HepG2 (cell line): ENCODE measurements around the gene ELN. TPM values are rescaled to one million over a fixed set of nuclear protein-coding genes. Genes with fewer than 3 reads are reported as not detected.
A peak's percentile ranks its signal among the peaks of the same experiment; 100 is the strongest.

Experiments used
- HDAC2 ChIP-seq: sonication (generic); formaldehyde crosslinking; IDR thresholded peaks from 2 replicates; pipeline ENCODE4 v1.4.0; 2020; ENCODE audit warnings: missing genetic modification reagents
- PATZ1 ChIP-seq: sonication (generic); formaldehyde crosslinking; IDR thresholded peaks from 2 replicates; pipeline ENCODE4 v1.4.0; 2020; ENCODE audit warnings: missing genetic modification reagents
- RXRA ChIP-seq: sonication (generic); formaldehyde crosslinking; IDR thresholded peaks from 2 replicates; pipeline ENCODE4 v1.5.1; 2020; ENCODE audit warnings: missing genetic modification reagents
- SAP130 ChIP-seq: IDR thresholded peaks from 2 replicates; pipeline ENCODE4 v1.6.1; 2016; ENCODE audit warnings: low read depth
- SMARCC2 ChIP-seq: fragments of 450-650 bp; IDR thresholded peaks from 2 replicates; pipeline ENCODE4 v1.6.1; 2017; ENCODE audit warnings: antibody characterized with exemption, mild to moderate bottlenecking
- XRCC5 ChIP-seq: fragments of 200-400 bp; formaldehyde crosslinking; optimal IDR thresholded peaks from 2 replicates; pipeline ENCODE3; 2017; ENCODE audit warnings: mild to moderate bottlenecking, low read length
- ZNF263 ChIP-seq: sonication (generic); formaldehyde crosslinking; IDR thresholded peaks from 2 replicates; pipeline ENCODE4 v1.4.0; 2020; ENCODE audit warnings: missing genetic modification reagents
- ZNF597 ChIP-seq: sonication (generic); formaldehyde crosslinking; IDR thresholded peaks from 2 replicates; pipeline ENCODE4 v1.5.0; 2020; ENCODE audit warnings: missing genetic modification reagents
- ZNF687 ChIP-seq: sonication (generic); formaldehyde crosslinking; IDR thresholded peaks from 2 replicates; pipeline ENCODE4 v1.5.1; 2020; ENCODE audit warnings: mild to moderate bottlenecking, missing genetic modification reagents, moderate library complexity
- polyA plus RNA-seq, 8 experiments: library from polyadenylated mRNA; depleted of rRNA in 3 of 8; stranded (reverse) in 7 of 8; unstranded in 1 of 8; fragments of >200 nt; fragmentation: Illumina TruSeq in 4 of 8; extraction: Trizol in 4 of 8; gene quantifications; 2 replicates each; pipeline versions ENCODE4 v1.2.1 to v1.2.3, GENCODE V29; 2011 to 2016; ENCODE audit warnings: low read depth in 4 of 8, missing spikeins in 1 of 8, mixed read lengths in 1 of 8; ENCODE audit not compliant: insufficient read depth in 1 of 8
- total RNA-seq, 5 experiments: library from RNA; depleted of rRNA; stranded (reverse); fragments of >200 nt; fragmentation: Illumina TruSeq; extraction: Trizol; gene quantifications; 2 replicates each; pipeline ENCODE4 v1.2.3, GENCODE V29; 2016; ENCODE audit warnings: low read depth in 1 of 5

ELN gene
- total and polyA plus RNA-seq, 2 of the 13 experiments (the other 11 are each of a cell fraction or from before 2014, with no cell fraction given), result 0.15 to 0.37 TPM

DNA sequence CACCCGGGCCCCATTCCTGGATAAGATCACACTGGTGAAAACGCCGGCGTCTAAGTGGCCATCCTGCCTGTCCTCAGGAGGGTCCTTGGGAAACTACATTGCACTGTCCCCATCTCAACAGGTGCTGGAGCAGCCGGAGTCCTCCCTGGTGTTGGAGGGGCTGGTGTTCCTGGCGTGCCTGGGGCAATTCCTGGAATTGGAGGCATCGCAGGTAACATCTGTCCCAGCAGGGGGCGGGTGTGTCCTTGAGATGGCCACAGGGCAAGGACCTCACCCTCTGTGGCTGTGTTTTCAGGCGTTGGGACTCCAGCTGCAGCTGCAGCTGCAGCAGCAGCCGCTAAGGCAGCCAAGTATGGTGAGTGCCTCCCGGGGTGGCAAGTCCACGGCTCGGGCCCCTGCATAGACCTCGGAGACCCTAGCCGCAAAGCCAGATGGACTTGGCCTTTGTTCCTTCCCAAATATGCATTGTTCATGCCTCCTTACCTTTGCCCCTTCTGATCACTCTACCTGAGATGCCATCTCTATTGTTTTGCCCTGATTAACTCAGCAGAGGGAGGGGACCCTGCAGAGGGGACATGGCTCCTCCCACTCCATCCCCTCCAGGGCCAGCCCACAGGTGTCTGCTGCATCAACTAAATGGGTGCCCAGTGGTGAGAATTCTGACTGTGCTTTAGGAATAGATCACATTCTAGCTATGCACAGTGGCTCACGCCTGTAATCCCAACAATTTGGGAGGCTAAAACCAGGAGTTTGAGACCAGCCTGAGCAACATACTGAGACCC is 23.8 kb downstream of the ELN start (continued):
- TF ChIP-seq HDAC2 (CRISPR knock-in tag) (0 out of 2 replicates have a peak, but pooled peaks have one; percentile 13), XRCC5 (peak; percentile 66), ZNF687 (peak; percentile 24; the same call in 1 of the 2 replicates), RXRA (0 out of 2 replicates have a peak, but pooled peaks have one; percentile 22), SAP130 (CRISPR knock-in tag) (peak; percentile 12; the same call in 1 of the 2 replicates), SMARCC2 (no peak), ZNF597 (CRISPR knock-in tag) (no peak), PATZ1 (CRISPR knock-in tag) (0 out of 2 replicates have a peak, but pooled peaks have one; percentile 42), ZNF263 (peak; percentile 85)
